ENCODE results near the gene PPFIBP1.

Gene PPFIBP1

GRCh38 chr12:27566159-27566558, 42.2 kb downstream of the PPFIBP1 start:
- Mint-ChIP-seq H3K27ac (no peak overlapping the region), H3K4me1 (peaks cover 26% of the 10 kb centered on the region), H3K9me3 (peaks cover 6% of the 10 kb centered on the region), H3K4me3 (no peak overlapping the region), H3K36me3 (ENCODE audit: low read depth) (peaks cover 9% of the 10 kb centered on the region), H3K27me3 (ENCODE audit: low read depth, poor library complexity) (no peaks in the 10 kb centered on the region)
- no peak for DNase-seq
- TF ChIP-seq, protein P1, sequence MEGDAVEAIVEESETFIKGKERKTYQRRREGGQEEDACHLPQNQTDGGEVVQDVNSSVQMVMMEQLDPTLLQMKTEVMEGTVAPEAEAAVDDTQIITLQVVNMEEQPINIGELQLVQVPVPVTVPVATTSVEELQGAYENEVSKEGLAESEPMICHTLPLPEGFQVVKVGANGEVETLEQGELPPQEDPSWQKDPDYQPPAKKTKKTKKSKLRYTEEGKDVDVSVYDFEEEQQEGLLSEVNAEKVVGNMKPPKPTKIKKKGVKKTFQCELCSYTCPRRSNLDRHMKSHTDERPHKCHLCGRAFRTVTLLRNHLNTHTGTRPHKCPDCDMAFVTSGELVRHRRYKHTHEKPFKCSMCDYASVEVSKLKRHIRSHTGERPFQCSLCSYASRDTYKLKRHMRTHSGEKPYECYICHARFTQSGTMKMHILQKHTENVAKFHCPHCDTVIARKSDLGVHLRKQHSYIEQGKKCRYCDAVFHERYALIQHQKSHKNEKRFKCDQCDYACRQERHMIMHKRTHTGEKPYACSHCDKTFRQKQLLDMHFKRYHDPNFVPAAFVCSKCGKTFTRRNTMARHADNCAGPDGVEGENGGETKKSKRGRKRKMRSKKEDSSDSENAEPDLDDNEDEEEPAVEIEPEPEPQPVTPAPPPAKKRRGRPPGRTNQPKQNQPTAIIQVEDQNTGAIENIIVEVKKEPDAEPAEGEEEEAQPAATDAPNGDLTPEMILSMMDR (IDR thresholded peaks at IDR 0.05) = no peak

- peaks cover 6% of the 10 kb centered on the region for H3K9me3 Mint-ChIP-seq
- peaks cover 22% of the 10 kb centered on the region for H3K4me1 Mint-ChIP-seq
- H3K36me3 Mint-ChIP-seq (ENCODE audit: low read depth) = peaks cover 9% of the 10 kb centered on the region
- no peak overlapping the region for H3K4me3 Mint-ChIP-seq
- TF ChIP-seq, protein P1 (IDR thresholded peaks at IDR 0.05) = no peak
- H3K27me3 Mint-ChIP-seq (ENCODE audit: low read depth, poor library complexity) = no peaks in the 10 kb centered on the region
- DNase-seq = no peak
- H3K27ac Mint-ChIP-seq = no peak overlapping the region
These were observed 42.6 kb downstream of the PPFIBP1 start for GRCh38 chr12:27566626-27567025.

DNA sequence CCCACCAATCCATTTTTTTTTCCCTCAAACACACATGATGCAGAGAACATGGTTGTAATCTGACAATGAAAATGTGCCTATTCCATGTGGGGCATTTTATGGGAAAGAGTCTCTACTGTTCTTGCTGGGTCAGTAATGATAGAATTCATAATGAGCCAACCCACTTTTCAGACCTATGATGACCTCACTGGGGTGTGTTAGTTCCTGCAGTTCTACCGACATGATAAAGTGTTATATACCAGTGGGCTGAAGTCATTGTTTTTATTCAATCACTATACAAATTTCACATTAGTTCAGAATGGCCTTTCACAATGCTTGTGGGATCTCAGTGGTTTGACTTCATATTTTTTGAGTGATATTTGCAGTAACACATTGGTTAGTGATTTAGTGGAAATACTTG, 47.5 kb downstream of the PPFIBP1 start:
- TF ChIP-seq, protein P1 (IDR thresholded peaks at IDR 0.05) = no peak
- Mint-ChIP-seq H3K36me3 (ENCODE audit: low read depth) (no peaks in the 10 kb centered on the region), H3K4me3 (no peak overlapping the region), H3K9me3 (no peaks in the 10 kb centered on the region), H3K27me3 (ENCODE audit: low read depth, poor library complexity) (no peaks in the 10 kb centered on the region), H3K27ac (no peak overlapping the region), H3K4me1 (no peaks in the 10 kb centered on the region)
- DNase-seq = no peak

DNA sequence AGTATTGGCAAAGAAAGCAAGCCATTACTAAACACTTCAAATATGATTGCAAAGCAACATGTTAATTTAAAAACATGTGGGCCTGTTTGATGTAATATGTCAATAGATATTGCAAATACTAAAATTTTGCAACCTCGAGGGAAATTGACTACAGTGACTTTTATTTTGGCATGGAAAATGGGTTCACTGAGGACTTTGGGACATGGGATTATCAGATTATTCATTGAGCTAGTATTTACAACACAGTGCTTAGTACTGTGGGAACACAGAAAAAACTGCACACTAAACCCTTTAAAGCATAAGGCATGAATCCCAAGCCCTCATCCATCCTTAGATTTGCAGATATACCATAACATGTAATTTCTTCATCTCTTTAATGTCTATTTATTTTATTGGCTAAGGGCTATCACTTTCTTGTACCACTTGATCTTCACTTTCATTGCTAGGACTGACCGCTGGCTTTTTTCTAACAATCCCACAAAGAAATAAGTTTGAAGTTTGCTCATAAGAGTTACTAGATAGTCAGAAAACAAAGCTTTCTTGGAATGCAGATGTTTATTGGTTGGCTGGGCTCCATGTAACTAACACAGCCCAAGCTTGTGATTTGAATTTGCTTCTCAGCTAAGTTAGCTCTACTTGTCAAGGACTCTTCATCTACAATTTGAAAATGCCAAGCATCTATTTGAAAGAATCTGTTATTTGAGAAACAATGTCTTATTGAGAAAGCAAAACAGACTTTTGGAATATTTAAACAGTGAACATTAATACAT, 48.7 kb downstream of the PPFIBP1 start:
- DNase-seq = no peak
- Mint-ChIP-seq H3K27ac (no peak overlapping the region), H3K27me3 (ENCODE audit: low read depth, poor library complexity) (no peaks in the 10 kb centered on the region), H3K4me1 (no peaks in the 10 kb centered on the region), H3K36me3 (ENCODE audit: low read depth) (no peaks in the 10 kb centered on the region), H3K9me3 (no peaks in the 10 kb centered on the region), H3K4me3 (no peak overlapping the region)
- TF ChIP-seq, protein P1 (IDR thresholded peaks at IDR 0.05) = no peak

GRCh38 chr12:27573972-27574371, 50.0 kb downstream of the PPFIBP1 start:
- Mint-ChIP-seq H3K4me3 (no peak overlapping the region), H3K27ac (no peak overlapping the region), H3K4me1 (no peaks in the 10 kb centered on the region), H3K27me3 (ENCODE audit: low read depth, poor library complexity) (no peaks in the 10 kb centered on the region), H3K36me3 (ENCODE audit: low read depth) (peaks cover 4% of the 10 kb centered on the region), H3K9me3 (no peaks in the 10 kb centered on the region)
- TF ChIP-seq, protein P1 (IDR thresholded peaks at IDR 0.05) = no peak
- DNase-seq = no peak
